HFFc6 (cell line): ENCODE data around the gene SLC12A5. TPM values are rescaled to one million over a fixed set of nuclear protein-coding genes. Genes with fewer than 3 reads are reported as not detected.

Experiments used
- DNase-seq: peaks from one replicate; pipeline ENCODE4 v3.0.0-alpha.2; 2018
- H3K27ac Mint-ChIP-seq: 2 replicates; pipeline ENCODE4 v1.8.0; 2020; ENCODE audit warnings: mild to moderate bottlenecking, mixed read lengths
- H3K27me3 Mint-ChIP-seq: 2 replicates; pipeline ENCODE4 v1.8.0; 2021; ENCODE audit warnings: mild to moderate bottlenecking, moderate library complexity, mixed read lengths; ENCODE audit not compliant: insufficient read depth
- H3K36me3 Mint-ChIP-seq: 2 replicates; pipeline ENCODE4 v1.8.0; 2021; ENCODE audit warnings: low read depth, mixed read lengths
- H3K4me1 Mint-ChIP-seq: 2 replicates; pipeline ENCODE4 v1.8.0; 2020; ENCODE audit warnings: low read depth, mixed read lengths
- H3K4me3 Mint-ChIP-seq: 2 replicates; pipeline ENCODE4 v1.8.0; 2020; ENCODE audit warnings: mild to moderate bottlenecking, moderate library complexity, mixed read lengths
- H3K9me3 Mint-ChIP-seq: 2 replicates; pipeline ENCODE4 v1.8.0; 2020; ENCODE audit warnings: mild to moderate bottlenecking, mixed read lengths
- total RNA-seq, 6 experiments: library from RNA; stranded (reverse); fragmentation: NEBNext Ultra II Directional; extraction: Animal tissue kit (Norgen Biotek cat#: 25700); gene quantifications; 2 replicates in 1 of 6; 3 replicates in 5 of 6; pipeline ENCODE4 v1.2.3, GENCODE V29; 2021
- TF ChIP-seq, protein P1 (sequence below): fragments of 200-600 bp; sonication (generic); IDR thresholded peaks from 2 replicates; pipeline ENCODE4 v1.5.0; 2021; ENCODE audit warnings: antibody characterized with exemption, mild to moderate bottlenecking

Gene SLC12A5
- total RNA-seq, 6 experiments from 2014 or later: 0.18 to 0.82 (median 0.52) TPM; not detected in 1

DNA sequence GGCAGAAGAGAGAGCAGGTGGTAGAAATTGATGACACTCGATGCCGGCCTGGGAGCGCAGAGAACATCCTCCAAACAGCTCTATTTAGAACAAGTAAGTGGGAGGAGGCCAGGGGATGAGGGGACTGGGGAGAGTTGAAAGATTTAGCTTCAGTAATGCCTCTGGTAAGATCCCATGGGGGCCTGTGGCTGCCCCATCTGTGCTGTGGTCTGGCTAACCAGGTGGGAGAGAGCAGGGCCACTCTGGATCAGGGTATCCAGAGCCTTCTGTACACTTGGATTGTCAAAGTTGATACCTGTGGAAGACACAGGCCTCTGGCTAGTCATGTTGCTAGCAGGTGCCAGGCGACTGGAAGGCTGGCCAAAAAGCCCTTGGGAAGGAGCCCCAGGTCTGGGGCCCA lies 33.1 kb downstream of the SLC12A5 start:
- no peak for DNase-seq
- H3K36me3 Mint-ChIP-seq: peaks cover 30% of the 10 kb centered on the region
- H3K9me3 Mint-ChIP-seq: no peaks in the 10 kb centered on the region
- H3K27ac Mint-ChIP-seq: no peak overlapping the region
- H3K4me3 Mint-ChIP-seq: no peak overlapping the region
- peaks cover 6% of the 10 kb centered on the region; the same call in 1 of the 2 replicates for H3K4me1 Mint-ChIP-seq
- peaks cover 8% of the 10 kb centered on the region for H3K27me3 Mint-ChIP-seq
- TF ChIP-seq, protein P1, sequence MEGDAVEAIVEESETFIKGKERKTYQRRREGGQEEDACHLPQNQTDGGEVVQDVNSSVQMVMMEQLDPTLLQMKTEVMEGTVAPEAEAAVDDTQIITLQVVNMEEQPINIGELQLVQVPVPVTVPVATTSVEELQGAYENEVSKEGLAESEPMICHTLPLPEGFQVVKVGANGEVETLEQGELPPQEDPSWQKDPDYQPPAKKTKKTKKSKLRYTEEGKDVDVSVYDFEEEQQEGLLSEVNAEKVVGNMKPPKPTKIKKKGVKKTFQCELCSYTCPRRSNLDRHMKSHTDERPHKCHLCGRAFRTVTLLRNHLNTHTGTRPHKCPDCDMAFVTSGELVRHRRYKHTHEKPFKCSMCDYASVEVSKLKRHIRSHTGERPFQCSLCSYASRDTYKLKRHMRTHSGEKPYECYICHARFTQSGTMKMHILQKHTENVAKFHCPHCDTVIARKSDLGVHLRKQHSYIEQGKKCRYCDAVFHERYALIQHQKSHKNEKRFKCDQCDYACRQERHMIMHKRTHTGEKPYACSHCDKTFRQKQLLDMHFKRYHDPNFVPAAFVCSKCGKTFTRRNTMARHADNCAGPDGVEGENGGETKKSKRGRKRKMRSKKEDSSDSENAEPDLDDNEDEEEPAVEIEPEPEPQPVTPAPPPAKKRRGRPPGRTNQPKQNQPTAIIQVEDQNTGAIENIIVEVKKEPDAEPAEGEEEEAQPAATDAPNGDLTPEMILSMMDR: no peak

DNA sequence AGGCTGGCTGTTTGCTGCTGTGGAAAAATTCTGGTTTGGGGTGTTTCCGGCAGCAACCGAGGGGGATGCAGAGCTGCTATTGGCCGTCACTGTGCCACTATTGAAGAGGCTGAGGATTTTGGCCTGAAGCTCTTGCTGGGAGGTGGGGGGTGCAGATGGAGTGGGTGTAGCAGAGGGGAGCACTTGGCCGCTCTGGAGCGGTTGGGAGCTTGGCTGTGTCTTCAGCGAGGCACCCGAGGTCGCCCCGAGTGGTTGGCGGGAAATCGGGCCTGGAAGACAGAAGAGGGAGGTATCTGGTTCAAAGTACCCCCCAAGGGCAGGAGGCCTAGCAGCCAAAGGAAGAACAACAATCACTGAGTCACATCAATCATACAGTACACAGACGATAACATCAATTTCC lies 33.6 kb downstream of the SLC12A5 start:
- no peak overlapping the region for H3K4me3 Mint-ChIP-seq
- no peaks in the 10 kb centered on the region for H3K9me3 Mint-ChIP-seq
- TF ChIP-seq, protein P1: no peak
- DNase-seq: no peak
- H3K36me3 Mint-ChIP-seq: peaks cover 30% of the 10 kb centered on the region
- peaks cover 6% of the 10 kb centered on the region for H3K27me3 Mint-ChIP-seq
- no peak overlapping the region for H3K27ac Mint-ChIP-seq
- H3K4me1 Mint-ChIP-seq: peaks cover 6% of the 10 kb centered on the region; the same call in 1 of the 2 replicates

DNA sequence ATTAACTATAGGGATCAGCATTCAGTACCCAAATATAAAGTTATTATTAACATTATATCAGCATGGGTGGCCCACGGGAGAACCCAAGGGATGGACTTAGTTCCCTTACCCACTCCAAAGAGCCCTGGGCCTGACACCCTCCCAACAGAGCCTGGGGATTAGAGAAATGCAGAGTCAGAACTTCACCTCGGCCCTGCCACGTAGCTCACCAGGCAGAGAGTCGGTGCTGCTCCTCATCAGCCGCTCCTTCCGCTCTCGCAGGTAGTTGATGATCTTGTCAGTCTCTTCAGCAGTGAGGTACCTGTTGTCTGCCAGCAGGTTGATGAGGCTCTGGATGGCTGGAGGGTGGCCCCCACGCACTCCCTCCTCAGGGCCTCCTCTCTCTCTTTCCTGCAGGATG lies 34.1 kb downstream of the SLC12A5 start:
- H3K4me1 Mint-ChIP-seq: peaks cover 6% of the 10 kb centered on the region; the same call in 1 of the 2 replicates
- H3K36me3 Mint-ChIP-seq: peaks cover 31% of the 10 kb centered on the region
- H3K27me3 Mint-ChIP-seq: peaks cover 6% of the 10 kb centered on the region
- TF ChIP-seq, protein P1: no peak
- no peaks in the 10 kb centered on the region for H3K9me3 Mint-ChIP-seq
- no peak overlapping the region for H3K4me3 Mint-ChIP-seq
- DNase-seq: no peak
- no peak overlapping the region for H3K27ac Mint-ChIP-seq

DNA sequence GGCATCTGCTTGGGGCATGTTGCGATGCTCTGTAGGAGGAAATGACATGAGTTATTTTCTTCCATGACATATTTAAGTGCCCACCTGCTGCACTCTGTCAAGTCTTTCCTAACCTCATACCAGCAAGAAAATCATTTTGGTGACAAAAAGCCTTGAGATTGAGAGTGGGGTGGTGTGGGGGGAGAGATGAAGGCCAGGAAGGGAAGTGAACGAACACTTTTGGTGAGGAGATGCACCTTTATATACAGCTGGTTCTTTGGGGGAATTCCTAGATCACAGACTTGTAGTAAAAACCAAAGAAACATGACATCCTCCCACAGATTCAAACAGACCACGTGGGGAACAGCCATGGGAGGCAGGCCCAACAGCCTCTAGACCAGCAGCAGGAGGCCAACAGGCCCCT lies 34.6 kb downstream of the SLC12A5 start:
- no peak for DNase-seq
- TF ChIP-seq, protein P1: no peak
- peaks cover 4% of the 10 kb centered on the region for H3K27me3 Mint-ChIP-seq
- H3K4me3 Mint-ChIP-seq: no peak overlapping the region
- no peaks in the 10 kb centered on the region for H3K9me3 Mint-ChIP-seq
- no peak overlapping the region for H3K27ac Mint-ChIP-seq
- peaks cover 6% of the 10 kb centered on the region; the same call in 1 of the 2 replicates for H3K4me1 Mint-ChIP-seq
- H3K36me3 Mint-ChIP-seq: peaks cover 35% of the 10 kb centered on the region

DNA sequence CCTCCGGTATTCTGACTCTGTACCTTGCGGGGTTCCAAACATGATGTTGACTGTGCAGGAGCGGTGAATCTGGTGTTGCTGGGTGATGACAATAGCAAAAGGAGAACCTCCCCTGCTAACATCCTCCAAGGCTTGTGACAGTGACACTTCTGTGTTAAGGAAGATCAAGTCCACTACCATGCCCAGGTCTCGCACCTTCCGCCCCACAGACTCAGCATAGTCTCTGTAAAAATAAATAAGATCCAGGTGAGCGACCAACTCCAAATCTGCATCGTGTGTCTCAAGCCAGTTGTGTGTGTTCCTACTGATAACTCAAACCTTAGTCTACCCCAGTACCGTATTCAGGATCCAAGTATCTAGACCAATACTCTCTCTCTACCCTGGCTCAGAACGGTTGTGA lies 36.0 kb downstream of the SLC12A5 start:
- DNase-seq: no peak
- H3K4me3 Mint-ChIP-seq: no peak overlapping the region
- no peaks in the 10 kb centered on the region for H3K27me3 Mint-ChIP-seq
- peaks cover 35% of the 10 kb centered on the region for H3K36me3 Mint-ChIP-seq
- TF ChIP-seq, protein P1: no peak
- H3K27ac Mint-ChIP-seq: no peak overlapping the region
- peaks cover 6% of the 10 kb centered on the region; the same call in 1 of the 2 replicates for H3K4me1 Mint-ChIP-seq
- no peaks in the 10 kb centered on the region for H3K9me3 Mint-ChIP-seq

DNA sequence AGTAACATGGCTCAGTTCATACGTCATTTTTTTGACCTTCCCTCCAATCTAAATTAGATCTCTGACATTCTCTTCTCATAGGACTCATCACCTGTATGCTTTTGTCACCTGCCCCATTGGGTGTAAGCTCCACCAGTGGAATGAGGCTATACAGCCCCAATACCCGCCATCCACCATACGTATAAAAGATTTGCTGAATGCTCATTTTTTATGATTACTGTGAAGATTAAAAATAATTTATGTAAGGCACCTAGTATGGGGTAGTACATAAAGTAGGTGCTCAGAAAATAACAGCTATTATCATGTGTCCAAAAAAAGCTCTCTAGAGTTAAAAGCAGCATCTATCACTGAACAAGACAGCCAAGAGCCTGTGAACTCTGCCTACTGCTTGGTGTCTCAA lies 36.7 kb downstream of the SLC12A5 start:
- TF ChIP-seq, protein P1: no peak
- peaks cover 35% of the 10 kb centered on the region for H3K36me3 Mint-ChIP-seq
- no peak for DNase-seq
- H3K27ac Mint-ChIP-seq: no peak overlapping the region
- no peaks in the 10 kb centered on the region for H3K27me3 Mint-ChIP-seq
- H3K4me3 Mint-ChIP-seq: no peak overlapping the region
- no peaks in the 10 kb centered on the region for H3K9me3 Mint-ChIP-seq
- H3K4me1 Mint-ChIP-seq: peaks cover under 1% of the 10 kb centered on the region; the same call in 1 of the 2 replicates
